ENCODE results near the gene CLOCK.
A peak's percentile ranks its signal among the peaks of the same experiment; 100 is the strongest.
"Not testable (repeated sequence)": the region's sequence is repeated elsewhere in the genome, so short reads cannot be mapped to it uniquely, and the experiment has no call there.

The CLOCK gene

DNA sequence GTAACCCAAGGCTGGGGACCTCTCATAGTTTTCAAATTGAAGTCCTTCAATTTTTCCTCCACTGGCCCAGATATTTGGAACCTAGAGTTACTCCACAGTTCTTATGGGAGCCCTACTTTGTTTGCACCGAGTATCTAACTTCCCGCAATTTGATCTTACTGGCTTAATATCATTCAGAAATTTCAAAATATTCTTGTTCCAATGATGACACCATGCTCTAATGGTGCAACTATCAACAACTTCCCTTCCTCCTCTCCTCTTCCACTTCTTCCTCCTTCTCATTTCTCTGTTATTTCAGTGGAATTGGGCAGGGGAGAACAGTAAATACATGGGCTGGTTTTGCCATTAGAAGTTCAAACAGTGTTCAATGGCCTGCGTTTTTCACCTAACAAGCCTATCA, 25.1 kb upstream of the CLOCK start:
- TF ChIP-seq, protein P1, sequence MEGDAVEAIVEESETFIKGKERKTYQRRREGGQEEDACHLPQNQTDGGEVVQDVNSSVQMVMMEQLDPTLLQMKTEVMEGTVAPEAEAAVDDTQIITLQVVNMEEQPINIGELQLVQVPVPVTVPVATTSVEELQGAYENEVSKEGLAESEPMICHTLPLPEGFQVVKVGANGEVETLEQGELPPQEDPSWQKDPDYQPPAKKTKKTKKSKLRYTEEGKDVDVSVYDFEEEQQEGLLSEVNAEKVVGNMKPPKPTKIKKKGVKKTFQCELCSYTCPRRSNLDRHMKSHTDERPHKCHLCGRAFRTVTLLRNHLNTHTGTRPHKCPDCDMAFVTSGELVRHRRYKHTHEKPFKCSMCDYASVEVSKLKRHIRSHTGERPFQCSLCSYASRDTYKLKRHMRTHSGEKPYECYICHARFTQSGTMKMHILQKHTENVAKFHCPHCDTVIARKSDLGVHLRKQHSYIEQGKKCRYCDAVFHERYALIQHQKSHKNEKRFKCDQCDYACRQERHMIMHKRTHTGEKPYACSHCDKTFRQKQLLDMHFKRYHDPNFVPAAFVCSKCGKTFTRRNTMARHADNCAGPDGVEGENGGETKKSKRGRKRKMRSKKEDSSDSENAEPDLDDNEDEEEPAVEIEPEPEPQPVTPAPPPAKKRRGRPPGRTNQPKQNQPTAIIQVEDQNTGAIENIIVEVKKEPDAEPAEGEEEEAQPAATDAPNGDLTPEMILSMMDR (IDR thresholded peaks at IDR 0.05; ENCODE audit: low read depth, low read length), result no peak
- no peak overlapping the region for H3K4me3 ChIP-seq (replicated peaks in 1 of 2; ENCODE audit: low read depth in 2 of 2, low read length in 2 of 2)
- DNase-seq (ENCODE audit: low read depth in 2 of 2), result no peak

GRCh38 chr4:55568905-55569504, 22.3 kb upstream of the CLOCK start:
- TF ChIP-seq, protein P1 (IDR thresholded peaks at IDR 0.05; ENCODE audit: low read depth, low read length), result no peak
- no peak for DNase-seq (ENCODE audit: low read depth in 2 of 2)
- no peak overlapping the region for H3K4me3 ChIP-seq (replicated peaks in 1 of 2; ENCODE audit: low read depth in 2 of 2, low read length in 2 of 2)

DNA sequence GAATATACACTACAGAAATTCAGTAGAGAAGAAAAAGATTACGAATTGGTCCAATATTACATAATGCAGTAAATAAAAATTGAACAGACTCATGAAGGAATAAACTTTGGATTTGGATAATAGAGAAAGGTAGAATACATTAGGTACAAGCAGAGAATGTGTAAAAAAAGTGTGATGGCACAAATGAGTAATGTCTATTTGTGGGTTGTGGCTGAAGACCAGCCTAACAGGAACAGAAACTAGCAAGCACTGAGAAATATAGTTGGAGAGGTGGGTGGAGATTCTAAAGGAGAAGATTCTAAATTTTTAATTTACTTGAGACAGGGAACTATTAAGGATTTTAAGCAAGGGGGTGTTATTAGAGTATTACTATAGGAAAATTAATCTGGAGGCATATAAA, 15.2 kb upstream of the CLOCK start:
- TF ChIP-seq, protein P1 (IDR thresholded peaks at IDR 0.05; ENCODE audit: low read depth, low read length), result no peak
- no peak for DNase-seq (ENCODE audit: low read depth in 2 of 2)
- no peak overlapping the region for H3K4me3 ChIP-seq (replicated peaks in 1 of 2; ENCODE audit: low read depth in 2 of 2, low read length in 2 of 2)

- DNase-seq (ENCODE audit: low read depth in 2 of 2), result no peak
- TF ChIP-seq, protein P1 (IDR thresholded peaks at IDR 0.05; ENCODE audit: low read depth, low read length), result no peak
- H3K4me3 ChIP-seq (replicated peaks in 1 of 2; ENCODE audit: low read depth in 2 of 2, low read length in 2 of 2), result no peak overlapping the region
These were observed 13.4 kb upstream of the CLOCK start for GRCh38 chr4:55560096-55560495.

DNA sequence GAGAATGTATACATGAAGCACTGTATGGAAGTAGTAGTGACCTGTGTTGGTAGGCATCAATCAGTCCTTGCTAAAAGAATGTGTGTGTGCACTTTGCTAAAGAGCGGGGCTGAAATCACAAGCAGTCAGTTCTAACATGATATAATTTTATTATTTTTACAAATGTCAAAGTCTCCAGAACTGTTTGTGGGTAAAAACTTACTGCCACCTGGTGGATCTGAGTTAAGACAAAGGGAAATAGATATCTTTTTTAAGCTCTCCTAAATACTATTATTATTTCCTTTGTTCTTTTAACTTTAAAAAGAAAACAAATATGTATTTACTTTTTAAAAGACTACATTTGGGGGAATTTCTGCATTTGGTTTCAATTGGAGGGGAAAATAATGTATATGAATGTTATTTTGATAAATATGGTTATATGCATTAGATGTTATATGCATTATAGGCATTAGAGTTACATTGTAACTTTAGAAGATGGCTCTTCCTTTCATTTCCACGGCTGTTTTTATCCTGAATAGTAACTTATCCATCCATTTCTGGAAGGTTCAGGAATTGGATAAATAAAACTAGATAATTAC, 7.8 kb upstream of the CLOCK start:
- H3K4me3 ChIP-seq (replicated peaks in 1 of 2; ENCODE audit: low read depth in 2 of 2, low read length in 2 of 2), result no peak overlapping the region
- peak; percentile 78 to 79 for DNase-seq (ENCODE audit: low read depth in 2 of 2)
- TF ChIP-seq, protein P1 (IDR thresholded peaks at IDR 0.05; ENCODE audit: low read depth, low read length), result peak; percentile 46

DNA sequence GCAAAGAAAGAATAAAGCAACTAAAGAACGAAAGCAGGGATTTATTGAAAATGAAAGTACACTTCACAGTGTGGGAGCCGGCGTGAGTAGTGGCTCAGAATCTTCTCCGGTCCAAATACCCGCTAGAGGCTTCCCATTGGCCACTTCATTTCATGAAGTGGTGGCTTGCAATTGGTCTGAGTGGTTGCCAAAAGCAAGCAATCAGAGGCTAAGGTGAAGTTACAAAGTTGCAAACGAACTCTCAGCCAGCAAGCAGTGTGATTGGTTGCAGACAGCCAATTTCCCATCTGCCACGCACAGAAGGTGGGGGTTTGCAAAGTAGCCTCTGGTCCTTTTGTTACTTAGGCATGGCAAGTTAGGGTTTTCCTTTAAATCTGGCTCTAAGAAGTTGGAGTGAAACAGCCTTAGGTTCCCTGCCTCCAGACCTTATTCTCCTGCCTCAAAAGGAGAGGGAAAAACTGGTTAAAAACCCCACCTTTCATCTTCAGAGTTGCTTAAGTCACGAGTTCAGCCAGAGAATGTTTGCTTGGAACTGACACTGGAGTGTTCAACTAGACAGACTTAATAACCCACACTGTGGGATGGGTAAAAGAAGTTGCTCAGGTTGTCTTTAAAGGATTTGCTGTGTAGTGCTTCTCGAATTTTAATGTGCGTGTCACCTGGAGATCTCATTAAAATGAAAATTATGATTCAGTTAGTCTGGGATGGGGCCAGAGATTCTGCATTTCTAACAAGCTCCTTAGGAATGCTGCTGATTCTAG, 6.9 kb upstream of the CLOCK start:
- TF ChIP-seq, protein P1 (IDR thresholded peaks at IDR 0.05; ENCODE audit: low read depth, low read length), result no peak
- peak; percentile 65 to 72 for DNase-seq (ENCODE audit: low read depth in 2 of 2)
- H3K4me3 ChIP-seq (replicated peaks in 1 of 2; ENCODE audit: low read depth in 2 of 2, low read length in 2 of 2), result peak overlapping the region in 1 of 2 donors; percentile 8

GRCh38 chr4:55551964-55552363, 5.3 kb upstream of the CLOCK start:
- not testable (repeated sequence) for DNase-seq (ENCODE audit: low read depth in 2 of 2)

More at GRCh38 chr4:55551964-55552363, 5.3 kb upstream of the CLOCK start:
- not testable (repeated sequence) for H3K4me3 ChIP-seq (replicated peaks in 1 of 2; ENCODE audit: low read depth in 2 of 2, low read length in 2 of 2)
